ENCODE measurements around the gene ABI3BP. TPM values are rescaled to one million over a fixed set of nuclear protein-coding genes. Genes with fewer than 3 reads are reported as not detected.
A peak's percentile ranks its signal among the peaks of the same experiment; 100 is the strongest.

ABI3BP gene
- total and polyA plus RNA-seq, 4 donors, result 1.9 to 4.2 (median 2.4) TPM

GRCh38 chr3:100703865-100704264 is 289.4 kb downstream of the ABI3BP start:
- Histone ChIP-seq H3K36me3 (ENCODE audit: control insufficient read depth in 4 of 4, insufficient read depth in 3 of 4, low read depth in 1 of 4, low read length in 3 of 4) (no peaks in the 10 kb centered on the region), H3K27me3 (ENCODE audit: control insufficient read depth in 4 of 4, insufficient read depth in 4 of 4, low read length in 3 of 4) (no peaks in the 10 kb centered on the region), H3K9ac (ENCODE audit: low read depth in 1 of 2, low read length in 2 of 2) (peak overlapping the region in 1 of 2 donors; percentile 38), H3K4me1 (ENCODE audit: control insufficient read depth in 4 of 4, insufficient read depth in 4 of 4, low read length in 3 of 4) (peaks cover 0 to 9% (median 1%) of the 10 kb centered on the region in 4 donors), H3K27ac (ENCODE audit: low read depth in 1 of 2, low read length in 2 of 2) (no peak overlapping the region), H3K9me3 (ENCODE audit: control insufficient read depth in 4 of 4, low read length in 3 of 4) (no peaks in the 10 kb centered on the region), H3K4me3 (ENCODE audit: low read depth in 1 of 3, low read length in 3 of 3) (no peak overlapping the region)
- DNase-seq (ENCODE audit: low spot score), result no peak
- 89% methylated on average over 4 of the region's 4 CpGs for WGBS
- no peak for TF ChIP-seq HNF4G (IDR thresholded peaks at IDR 0.05)
- no peak for TF ChIP-seq TAF1 (conservative IDR thresholded peaks at IDR 0.05)
- TF ChIP-seq CTCF (IDR thresholded peaks at IDR 0.05; ENCODE audit: low read depth, low read length, missing input control), result no peak
- no peak for TF ChIP-seq FOXA2 (IDR thresholded peaks at IDR 0.05)
- TF ChIP-seq, protein P1, sequence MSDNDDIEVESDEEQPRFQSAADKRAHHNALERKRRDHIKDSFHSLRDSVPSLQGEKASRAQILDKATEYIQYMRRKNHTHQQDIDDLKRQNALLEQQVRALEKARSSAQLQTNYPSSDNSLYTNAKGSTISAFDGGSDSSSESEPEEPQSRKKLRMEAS (IDR thresholded peaks at IDR 0.05), result no peak
- no peak for TF ChIP-seq FOXA1 (IDR thresholded peaks at IDR 0.05)
- TF ChIP-seq GABPA (IDR thresholded peaks at IDR 0.05 in 1 of 2, conservative IDR thresholded peaks at IDR 0.05 in 1 of 2), result no peak

GRCh38 chr3:100702980-100703345 is 290.3 kb downstream of the ABI3BP start:
- H3K27me3 ChIP-seq (ENCODE audit: control insufficient read depth in 4 of 4, insufficient read depth in 4 of 4, low read length in 3 of 4), result no peaks in the 10 kb centered on the region
- no peaks in the 10 kb centered on the region for H3K36me3 ChIP-seq (ENCODE audit: control insufficient read depth in 4 of 4, insufficient read depth in 3 of 4, low read depth in 1 of 4, low read length in 3 of 4)
- TF ChIP-seq NR2F2 (IDR thresholded peaks at IDR 0.05) (no peak), TAF1 (conservative IDR thresholded peaks at IDR 0.05) (no peak), SP1 (IDR thresholded peaks at IDR 0.05) (no peak), RXRA (IDR thresholded peaks at IDR 0.05) (no peak), JUND (IDR thresholded peaks at IDR 0.05) (no peak), EGR1 (IDR thresholded peaks at IDR 0.05; ENCODE audit: low read depth in 2 of 2) (no peak), YY1 (IDR thresholded peaks at IDR 0.05) (no peak), FOXA2 (IDR thresholded peaks at IDR 0.05) (no peak), RAD21 (IDR thresholded peaks at IDR 0.05) (no peak), ATF3 (IDR thresholded peaks at IDR 0.05) (no peak), HNF4A (conservative IDR thresholded peaks at IDR 0.05) (no peak), GABPA (IDR thresholded peaks at IDR 0.05 in 1 of 2, conservative IDR thresholded peaks at IDR 0.05 in 1 of 2) (no peak), HNF4G (IDR thresholded peaks at IDR 0.05) (no peak), FOXA1 (IDR thresholded peaks at IDR 0.05) (no peak)
- TF ChIP-seq, protein P2, sequence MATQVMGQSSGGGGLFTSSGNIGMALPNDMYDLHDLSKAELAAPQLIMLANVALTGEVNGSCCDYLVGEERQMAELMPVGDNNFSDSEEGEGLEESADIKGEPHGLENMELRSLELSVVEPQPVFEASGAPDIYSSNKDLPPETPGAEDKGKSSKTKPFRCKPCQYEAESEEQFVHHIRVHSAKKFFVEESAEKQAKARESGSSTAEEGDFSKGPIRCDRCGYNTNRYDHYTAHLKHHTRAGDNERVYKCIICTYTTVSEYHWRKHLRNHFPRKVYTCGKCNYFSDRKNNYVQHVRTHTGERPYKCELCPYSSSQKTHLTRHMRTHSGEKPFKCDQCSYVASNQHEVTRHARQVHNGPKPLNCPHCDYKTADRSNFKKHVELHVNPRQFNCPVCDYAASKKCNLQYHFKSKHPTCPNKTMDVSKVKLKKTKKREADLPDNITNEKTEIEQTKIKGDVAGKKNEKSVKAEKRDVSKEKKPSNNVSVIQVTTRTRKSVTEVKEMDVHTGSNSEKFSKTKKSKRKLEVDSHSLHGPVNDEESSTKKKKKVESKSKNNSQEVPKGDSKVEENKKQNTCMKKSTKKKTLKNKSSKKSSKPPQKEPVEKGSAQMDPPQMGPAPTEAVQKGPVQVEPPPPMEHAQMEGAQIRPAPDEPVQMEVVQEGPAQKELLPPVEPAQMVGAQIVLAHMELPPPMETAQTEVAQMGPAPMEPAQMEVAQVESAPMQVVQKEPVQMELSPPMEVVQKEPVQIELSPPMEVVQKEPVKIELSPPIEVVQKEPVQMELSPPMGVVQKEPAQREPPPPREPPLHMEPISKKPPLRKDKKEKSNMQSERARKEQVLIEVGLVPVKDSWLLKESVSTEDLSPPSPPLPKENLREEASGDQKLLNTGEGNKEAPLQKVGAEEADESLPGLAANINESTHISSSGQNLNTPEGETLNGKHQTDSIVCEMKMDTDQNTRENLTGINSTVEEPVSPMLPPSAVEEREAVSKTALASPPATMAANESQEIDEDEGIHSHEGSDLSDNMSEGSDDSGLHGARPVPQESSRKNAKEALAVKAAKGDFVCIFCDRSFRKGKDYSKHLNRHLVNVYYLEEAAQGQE (IDR thresholded peaks at IDR 0.05), result no peak
- TF ChIP-seq, protein P3, sequence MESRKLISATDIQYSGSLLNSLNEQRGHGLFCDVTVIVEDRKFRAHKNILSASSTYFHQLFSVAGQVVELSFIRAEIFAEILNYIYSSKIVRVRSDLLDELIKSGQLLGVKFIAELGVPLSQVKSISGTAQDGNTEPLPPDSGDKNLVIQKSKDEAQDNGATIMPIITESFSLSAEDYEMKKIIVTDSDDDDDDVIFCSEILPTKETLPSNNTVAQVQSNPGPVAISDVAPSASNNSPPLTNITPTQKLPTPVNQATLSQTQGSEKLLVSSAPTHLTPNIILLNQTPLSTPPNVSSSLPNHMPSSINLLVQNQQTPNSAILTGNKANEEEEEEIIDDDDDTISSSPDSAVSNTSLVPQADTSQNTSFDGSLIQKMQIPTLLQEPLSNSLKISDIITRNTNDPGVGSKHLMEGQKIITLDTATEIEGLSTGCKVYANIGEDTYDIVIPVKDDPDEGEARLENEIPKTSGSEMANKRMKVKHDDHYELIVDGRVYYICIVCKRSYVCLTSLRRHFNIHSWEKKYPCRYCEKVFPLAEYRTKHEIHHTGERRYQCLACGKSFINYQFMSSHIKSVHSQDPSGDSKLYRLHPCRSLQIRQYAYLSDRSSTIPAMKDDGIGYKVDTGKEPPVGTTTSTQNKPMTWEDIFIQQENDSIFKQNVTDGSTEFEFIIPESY (IDR thresholded peaks at IDR 0.05), result no peak
- TF ChIP-seq, protein P1 (IDR thresholded peaks at IDR 0.05), result no peak
- no peak overlapping the region for H3K9ac ChIP-seq (ENCODE audit: low read depth in 1 of 2, low read length in 2 of 2)
- H3K9me3 ChIP-seq (ENCODE audit: control insufficient read depth in 4 of 4, low read length in 3 of 4), result no peaks in the 10 kb centered on the region
- H3K4me1 ChIP-seq (ENCODE audit: control insufficient read depth in 4 of 4, insufficient read depth in 4 of 4, low read length in 3 of 4), result peaks cover 0 to 12% (median 8%) of the 10 kb centered on the region in 4 donors
- no peak overlapping the region for H3K27ac ChIP-seq (ENCODE audit: low read depth in 1 of 2, low read length in 2 of 2)
- no peak overlapping the region for H3K4me3 ChIP-seq (ENCODE audit: low read depth in 1 of 3, low read length in 3 of 3)
- DNase-seq (ENCODE audit: low spot score), result no peak
- WGBS, result 74% methylated on average over 5 of the region's 5 CpGs
